ENCODE measurements around the gene ZFAND5.

Gene ZFAND5, protein sequence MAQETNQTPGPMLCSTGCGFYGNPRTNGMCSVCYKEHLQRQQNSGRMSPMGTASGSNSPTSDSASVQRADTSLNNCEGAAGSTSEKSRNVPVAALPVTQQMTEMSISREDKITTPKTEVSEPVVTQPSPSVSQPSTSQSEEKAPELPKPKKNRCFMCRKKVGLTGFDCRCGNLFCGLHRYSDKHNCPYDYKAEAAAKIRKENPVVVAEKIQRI

DNA sequence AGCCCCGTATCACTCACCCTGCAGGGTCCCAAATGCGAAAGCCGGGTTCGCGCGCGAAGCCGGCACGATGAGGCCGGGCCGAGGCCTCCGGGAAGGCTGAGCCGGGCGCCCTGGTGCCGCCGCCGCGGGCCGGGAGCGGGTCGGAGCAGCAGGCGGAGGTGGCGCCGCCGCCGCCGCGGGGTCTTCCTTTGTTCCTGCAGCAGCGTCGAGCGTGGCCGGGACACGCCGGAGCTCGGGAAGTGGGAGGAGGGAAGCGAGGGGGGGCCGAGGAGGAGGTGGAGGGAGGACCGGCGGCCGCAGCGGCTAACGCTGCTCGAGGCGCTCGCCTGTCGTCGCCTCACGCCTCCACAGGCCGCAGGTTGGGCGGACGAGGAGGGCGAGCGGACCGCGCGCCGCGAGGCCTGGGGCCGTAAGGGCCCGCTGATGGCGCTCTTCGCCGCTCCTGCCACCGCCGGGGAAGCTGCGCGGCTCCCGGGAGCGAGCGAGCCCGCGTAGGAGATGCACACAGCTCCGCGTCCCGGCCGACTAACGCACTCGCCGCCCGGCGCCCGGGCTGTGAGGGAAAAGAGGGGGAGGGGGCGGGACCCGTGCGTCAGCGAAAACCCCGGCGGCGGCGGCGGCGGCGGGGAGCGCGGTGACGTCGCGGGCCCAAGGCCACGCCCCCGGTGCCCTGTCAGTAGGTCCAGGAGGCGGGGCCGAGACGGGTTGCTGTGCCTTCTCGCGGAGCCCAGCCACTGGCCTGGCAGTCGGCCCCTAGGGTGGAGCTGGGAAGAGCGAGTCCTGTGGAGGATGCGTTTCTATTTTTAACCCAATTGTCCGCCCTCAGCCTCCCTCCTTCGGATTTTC lies at the start of gene ZFAND5:
ZFAND5 (minus strand) TSS at position 530 of the 846 bp plus-strand sequence. CDS start 4,430 bp downstream, outside the sequence.
- DNase-seq (ENCODE audit: low read depth, low spot score), result peak; percentile 95

DNA sequence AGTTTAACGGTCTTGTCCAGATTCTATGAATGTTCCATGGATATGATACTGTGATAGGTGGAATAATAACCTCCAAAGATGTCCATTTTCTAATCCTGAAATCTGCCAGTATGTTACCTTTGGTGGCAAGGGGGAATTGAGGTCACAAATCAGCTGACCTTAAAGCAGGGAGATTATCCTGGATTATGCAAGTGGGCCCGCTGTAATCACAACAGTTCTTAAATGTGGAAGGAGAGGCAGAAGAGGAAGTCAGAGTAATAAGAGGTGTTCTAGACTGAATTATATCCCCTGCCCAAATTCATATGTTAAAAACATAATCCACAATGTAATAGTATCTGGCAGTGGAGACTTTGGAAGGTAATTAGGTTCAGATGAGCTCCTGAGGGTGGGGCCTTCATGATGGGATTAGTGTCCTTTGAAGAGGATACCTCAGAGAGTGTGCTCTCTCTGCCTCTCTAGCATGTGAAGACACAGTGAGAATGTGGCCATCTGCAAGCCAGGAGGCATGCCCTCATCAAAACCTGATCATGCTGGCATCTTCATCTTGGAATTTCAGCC lies 47.6 kb upstream of the ZFAND5 start:
- DNase-seq (ENCODE audit: low read depth, low spot score), result no peak

DNA sequence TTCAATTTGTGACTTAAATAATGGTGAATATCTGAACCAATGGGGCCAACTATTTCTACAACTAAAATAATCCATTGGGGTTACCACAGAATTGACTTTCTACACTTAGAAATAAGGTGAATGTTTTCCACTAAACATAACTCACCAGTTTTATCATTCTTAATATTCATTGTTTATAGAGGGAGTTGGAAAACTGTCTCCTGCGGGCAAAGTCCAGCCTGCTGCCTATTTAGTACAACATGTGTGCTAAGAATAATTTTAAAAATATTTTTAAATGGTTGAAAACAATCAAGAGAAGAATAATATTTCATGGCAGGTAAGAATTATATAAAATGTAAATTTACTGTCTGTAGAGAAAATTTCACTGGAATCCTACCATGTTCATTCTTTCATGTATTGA lies 45.2 kb upstream of the ZFAND5 start:
- DNase-seq (ENCODE audit: low read depth, low spot score), result no peak

DNA sequence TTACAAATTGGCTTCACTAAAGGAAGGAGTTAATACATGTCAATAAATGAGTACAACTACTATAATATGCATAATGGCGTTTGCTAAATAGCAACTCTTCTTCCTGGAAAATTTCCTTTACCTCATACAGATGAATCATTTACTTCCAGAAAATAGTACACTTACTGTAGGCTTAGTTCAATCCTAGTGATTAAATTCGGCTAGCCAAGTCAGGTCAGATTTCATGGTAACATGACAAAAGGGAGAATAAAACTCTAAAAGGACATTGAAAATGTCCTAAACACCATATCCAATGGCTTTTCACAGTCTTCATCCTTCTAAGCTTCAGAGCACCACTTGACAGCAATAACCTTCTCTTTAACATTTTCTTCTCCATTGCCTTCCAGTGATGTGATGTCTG lies 42.1 kb upstream of the ZFAND5 start:
- DNase-seq (ENCODE audit: low read depth, low spot score), result no peak

DNA sequence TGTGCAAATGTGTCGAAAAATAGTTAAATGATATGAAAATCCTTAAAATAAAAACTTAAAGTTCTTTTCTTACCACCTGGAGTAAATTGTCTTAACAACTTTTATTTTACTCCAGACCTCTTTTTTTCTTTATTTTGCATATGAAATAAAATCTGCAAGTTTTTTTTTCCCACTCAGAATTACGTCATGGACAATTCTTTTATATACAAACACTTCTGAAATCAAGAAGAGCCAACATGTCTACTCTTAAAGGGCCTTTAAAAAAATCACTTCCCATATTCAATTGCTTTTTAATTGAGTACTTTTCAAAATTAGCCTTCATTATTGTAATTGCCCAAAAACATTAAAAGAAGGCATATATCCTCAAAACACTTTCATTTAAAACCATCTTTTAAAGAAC lies 37.7 kb upstream of the ZFAND5 start:
- DNase-seq (ENCODE audit: low read depth, low spot score), result no peak

DNA sequence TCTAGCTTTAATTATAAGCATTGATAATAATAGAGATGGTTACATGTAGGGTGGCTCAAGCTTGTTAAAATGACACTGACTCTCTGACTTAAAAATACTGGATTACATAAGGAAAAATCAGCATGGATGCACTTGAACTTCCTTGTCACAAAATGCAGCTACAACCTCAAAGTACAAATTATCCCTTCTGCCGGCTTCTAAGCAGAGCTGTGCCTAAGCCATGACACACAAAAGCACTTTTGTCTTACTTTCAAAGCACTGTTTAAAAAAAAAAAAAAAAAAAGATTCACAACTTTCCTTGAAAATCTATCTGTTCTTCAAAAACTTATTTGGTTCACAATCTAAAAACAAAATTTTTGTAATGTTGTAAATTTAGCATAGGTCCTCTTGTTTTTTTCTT lies 36.4 kb upstream of the ZFAND5 start:
- DNase-seq (ENCODE audit: low read depth, low spot score), result no peak

DNA sequence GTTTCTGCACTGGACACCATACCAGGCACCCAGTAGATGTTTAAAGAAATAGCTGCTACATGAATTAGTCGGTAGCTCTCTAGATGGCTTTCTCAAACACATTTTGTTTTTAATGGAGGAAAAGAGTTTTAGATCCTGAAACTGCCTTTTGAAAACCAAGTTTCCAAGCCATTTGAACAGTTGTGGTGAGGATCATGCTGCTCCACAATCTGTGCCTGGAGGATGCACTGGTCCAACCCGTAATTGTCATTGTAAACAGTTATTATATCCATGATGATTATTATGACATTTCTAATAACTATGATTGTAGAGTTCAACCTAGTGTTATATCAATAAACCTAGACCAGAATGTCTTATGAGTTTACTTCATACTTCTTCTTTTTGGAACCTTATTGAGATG lies 35.9 kb upstream of the ZFAND5 start:
- DNase-seq (ENCODE audit: low read depth, low spot score), result no peak

DNA sequence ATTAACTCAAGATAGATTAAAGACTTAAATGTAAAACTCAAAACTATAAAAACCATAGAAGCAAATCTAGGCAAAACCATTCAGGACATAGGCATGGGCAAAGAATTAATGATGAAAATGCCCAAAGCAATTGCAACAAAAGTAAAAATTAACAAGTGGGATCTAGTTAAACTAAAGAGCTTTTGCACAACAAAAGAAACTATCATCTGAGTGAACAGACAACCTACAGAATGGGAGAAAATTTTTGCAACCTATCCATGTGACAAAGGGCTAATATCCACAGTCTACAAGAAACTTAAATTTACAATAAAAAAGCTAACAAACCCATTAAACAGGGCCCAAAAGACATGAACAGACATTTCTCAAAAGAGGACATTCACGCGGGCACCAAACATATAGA lies 34.4 kb upstream of the ZFAND5 start:
- DNase-seq (ENCODE audit: low read depth, low spot score), result no peak

DNA sequence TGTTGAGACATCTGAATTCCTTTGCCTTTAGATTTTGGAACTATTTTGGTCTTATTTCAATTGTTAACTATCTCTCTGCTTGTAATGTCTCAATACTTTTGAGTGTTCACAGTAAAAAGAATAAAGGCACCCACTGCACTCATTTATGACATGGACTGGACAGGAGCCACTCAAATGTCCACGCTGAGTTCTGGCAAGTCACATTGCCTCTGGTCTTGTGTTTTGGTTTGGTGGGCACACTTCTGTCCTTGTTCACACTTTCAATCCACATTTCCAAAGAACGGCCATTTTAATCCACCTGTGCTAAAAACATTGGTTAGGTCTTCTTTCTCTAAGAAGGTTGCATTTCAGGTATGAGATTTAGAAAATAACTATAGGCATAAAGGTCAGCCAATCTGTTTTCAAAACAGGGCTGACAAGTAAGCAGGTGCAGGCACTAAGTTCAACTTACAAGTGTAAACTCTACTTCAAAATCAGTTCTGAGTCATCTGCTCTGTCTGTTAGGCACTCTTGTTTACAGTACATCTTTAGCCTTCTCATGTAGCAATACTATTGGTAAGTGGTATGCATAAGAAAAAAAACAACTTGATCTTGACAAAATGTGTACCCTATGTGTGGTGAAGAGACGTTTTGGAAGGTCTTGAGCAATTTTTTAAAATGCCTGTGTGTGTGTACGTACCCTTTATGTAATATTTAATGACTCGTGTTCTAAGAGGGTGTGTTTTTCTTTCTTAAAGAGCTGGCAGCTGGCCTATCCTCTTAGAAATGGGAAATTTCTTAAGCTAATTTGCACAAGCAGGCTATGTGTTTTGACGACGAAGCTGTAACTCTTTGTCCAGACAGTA lies 31.5 kb upstream of the ZFAND5 start:
- DNase-seq (ENCODE audit: low read depth, low spot score), result no peak

DNA sequence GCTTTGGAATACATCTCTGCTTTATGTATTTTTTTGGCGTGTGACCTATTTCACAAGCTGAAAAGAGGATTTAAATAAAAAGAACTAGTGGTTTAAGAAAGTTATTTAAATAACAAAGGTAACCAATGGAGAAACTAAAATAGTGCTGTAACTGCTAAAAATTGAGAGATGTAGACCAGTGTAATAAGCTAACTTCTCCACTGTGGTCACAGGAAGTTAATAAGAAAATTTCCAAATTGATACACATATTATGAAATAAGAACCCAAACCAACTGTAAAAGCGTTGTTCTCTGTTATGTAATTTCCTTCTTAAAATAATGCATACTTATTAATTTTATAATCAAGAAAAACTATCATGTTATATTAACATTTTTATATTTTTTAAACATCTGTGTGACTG lies 29.1 kb upstream of the ZFAND5 start:
- DNase-seq (ENCODE audit: low read depth, low spot score), result no peak

DNA sequence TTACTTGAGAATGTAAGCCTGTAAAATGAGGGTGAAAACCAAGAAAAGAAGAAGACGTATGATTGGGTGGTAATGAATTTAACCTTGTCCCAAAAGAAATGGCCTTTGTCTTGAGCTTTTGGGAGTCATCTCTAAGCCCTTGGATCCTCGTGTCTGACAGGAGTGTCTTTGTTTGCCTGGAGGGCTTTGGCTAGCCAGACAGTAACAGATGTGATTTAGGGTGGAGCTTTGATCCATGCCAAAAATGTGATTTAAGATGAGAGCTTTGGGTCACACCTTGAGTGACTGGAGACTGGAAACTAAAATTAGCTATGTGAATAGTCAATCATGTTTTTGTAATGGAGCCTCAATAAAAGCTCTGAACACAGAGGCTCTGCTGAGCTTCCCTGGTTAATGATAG lies 25.9 kb upstream of the ZFAND5 start:
- no peak for DNase-seq (ENCODE audit: low read depth, low spot score)

DNA sequence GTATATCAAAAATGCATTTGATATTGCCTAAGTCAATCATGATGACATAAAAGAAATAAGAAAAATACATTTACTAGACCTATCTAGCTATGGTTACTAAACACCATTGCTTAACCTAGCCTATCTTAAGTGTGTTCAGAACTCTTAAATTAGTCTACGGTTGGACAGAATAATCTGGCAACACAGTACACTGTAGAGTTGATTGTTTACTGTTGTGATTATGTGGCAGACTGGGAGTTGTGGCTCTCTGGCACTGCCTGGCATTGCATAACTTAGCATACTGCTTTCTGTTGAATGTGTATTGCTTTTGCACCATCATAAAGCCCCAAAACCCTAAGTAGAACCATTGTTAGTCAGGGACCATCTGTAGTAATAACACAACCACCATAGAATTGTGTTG lies 21.2 kb upstream of the ZFAND5 start:
- DNase-seq (ENCODE audit: low read depth, low spot score), result no peak

DNA sequence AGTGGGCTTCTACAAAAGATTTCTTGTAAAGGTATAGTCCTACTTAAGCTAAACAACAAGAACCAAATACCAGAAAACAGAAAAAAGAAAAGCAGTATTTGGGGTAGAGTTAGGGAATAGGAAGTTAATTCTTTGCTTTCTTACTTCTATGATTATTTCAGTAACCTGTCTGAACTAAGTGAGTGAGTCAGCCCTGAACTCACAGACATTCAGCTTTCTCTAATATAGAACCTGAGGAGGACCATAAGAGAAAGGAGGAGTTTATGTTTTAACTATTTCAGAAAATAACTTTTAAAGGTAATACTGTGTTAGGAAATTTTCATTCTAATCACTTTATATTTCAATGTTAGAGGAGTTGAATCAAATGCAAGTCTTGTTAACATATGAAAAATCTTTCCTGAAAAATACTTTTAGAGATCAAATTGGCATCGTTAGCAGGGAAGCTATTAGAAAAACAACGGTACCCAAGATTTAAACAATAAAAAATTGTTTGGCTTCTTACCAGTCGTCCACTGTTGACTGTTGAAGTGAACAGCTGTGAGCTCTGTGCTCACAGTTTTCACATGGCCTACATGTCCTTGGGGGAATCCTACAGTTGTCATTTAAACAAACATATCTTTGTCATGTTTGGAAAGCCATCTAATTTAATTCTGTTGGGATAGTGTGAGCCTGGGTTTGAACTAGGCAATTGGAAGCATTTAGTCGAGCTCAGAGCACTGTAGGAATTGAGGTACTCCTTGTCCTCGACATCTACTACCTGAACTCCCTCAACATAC lies 19.9 kb upstream of the ZFAND5 start:
- no peak for DNase-seq (ENCODE audit: low read depth, low spot score)

DNA sequence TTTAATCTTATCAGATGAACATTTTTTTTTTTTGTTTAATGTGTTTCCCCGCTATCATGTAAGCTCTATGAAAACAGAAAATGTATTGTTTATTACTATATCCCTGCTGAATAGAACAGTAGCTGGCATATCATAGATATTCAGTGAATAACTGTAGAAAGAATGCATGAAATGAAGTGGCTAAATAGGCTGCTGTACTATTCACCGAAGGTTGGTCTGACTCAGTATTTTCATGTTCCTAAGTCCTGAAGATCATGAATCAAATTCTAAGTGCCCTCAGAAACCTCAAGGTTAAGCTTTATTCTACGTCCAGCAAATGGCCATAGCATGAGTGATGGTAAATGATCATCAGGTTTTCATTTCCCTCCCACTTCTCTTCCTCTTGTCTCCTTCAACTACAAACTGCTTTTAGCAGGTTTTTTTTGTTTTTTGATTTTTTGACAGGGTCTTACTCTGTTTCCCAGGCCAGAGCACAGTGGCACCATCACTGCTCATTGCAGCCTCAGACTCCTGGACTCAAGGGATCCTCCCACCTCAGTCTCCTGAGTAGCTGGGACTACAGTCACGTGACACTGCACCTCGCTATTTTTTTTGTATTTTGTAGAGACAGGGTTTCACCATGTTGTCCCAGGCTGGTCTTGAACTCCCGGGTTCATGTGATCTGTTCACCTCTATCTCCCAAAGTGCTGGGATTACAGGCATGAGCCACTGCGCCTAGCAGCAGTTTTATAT lies 19.1 kb upstream of the ZFAND5 start:
- DNase-seq (ENCODE audit: low read depth, low spot score), result no peak

DNA sequence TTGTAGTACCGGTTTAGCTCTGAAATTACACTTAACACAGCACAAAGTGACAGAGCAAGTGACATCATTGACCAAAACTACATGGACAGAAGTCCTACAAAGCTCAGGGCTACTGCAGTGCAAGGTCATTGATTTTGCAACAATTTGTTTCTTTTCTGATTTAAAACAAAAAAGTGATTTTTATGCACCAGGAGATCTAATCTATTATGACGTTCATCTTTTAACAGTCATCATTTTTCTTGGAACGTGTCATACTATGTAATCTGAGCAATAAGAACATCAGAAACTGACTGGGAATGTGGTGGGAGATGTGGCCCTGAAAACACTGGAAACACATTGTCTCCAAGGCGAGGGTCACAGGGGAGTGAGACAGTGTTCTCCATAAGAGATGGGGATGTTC lies 17.4 kb upstream of the ZFAND5 start:
- no peak for DNase-seq (ENCODE audit: low read depth, low spot score)

DNA sequence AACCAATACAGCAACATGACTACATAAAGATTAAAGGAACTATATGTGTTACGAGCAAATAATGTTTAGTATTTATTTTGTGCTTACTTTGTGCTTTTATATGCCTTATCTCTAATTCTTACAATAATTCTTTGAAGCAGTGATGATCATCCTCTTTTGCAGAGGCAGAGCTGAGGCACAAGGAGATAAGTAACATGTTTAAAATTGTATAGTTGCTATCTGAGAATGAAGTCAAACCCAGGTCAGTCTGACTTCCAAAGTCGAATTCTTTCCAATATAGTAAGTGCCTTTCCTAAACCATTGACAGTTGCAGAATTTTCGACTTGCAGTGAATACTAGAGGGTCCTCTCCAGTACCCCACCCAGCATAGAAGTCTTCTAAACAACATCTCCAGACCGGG lies 12.0 kb upstream of the ZFAND5 start:
- no peak for DNase-seq (ENCODE audit: low read depth, low spot score)

DNA sequence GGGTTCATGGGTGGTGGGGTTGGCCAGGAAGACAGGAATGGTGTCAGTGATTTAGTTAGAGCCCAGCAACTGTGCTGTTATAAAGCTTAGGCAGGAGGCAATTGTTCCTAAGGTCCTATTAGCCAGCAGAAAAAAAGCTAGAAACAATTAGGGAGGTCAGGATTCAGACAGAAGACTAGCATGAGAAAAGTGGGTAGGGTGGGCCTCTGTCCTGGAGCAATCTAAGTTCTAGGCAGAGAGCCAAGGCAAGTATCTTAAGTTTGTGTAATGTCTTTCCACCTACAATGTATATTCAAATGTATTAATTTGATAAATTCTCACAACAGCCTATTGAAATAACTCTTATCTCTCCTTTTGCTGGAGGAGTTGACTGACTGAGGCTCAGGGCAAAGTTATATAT lies 6.1 kb upstream of the ZFAND5 start:
- no peak for DNase-seq (ENCODE audit: low read depth, low spot score)

DNA sequence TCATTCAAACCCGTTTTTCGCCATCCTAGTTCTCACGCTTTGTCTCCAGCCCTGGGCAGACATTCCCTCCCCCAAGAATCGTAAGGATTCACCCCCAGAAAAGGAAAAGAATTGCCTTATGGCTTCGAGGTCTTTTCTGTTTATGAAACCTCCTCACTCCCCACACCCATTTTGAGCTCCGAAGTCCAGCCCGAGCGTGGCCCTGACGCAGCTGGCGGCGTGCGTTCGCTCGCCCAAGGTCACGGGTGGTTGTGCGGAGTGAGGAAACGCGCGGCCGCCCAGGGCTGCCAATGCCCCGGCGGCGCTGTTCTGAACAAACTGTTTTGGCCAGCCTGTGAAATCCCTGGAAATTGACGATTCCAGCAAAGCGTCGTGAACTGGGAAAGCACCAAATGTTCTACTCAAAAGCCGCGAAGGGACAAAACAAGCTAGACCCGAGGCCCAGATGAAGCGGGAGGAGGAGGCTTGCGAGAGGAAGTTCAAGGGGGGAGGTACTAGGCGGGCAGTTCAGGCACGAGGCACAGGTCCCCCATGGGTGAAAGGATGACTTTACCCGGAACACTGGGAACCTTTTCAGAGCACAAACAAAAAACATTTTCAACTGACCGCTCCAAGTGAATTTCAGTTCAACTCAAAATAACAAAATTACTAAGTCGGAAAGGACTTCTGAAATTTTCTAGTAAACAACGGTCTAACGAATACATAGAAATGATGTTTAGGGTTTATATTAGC lies 683 bp upstream of the ZFAND5 start:
- peak; percentile 83 for DNase-seq (ENCODE audit: low read depth, low spot score)

DNA sequence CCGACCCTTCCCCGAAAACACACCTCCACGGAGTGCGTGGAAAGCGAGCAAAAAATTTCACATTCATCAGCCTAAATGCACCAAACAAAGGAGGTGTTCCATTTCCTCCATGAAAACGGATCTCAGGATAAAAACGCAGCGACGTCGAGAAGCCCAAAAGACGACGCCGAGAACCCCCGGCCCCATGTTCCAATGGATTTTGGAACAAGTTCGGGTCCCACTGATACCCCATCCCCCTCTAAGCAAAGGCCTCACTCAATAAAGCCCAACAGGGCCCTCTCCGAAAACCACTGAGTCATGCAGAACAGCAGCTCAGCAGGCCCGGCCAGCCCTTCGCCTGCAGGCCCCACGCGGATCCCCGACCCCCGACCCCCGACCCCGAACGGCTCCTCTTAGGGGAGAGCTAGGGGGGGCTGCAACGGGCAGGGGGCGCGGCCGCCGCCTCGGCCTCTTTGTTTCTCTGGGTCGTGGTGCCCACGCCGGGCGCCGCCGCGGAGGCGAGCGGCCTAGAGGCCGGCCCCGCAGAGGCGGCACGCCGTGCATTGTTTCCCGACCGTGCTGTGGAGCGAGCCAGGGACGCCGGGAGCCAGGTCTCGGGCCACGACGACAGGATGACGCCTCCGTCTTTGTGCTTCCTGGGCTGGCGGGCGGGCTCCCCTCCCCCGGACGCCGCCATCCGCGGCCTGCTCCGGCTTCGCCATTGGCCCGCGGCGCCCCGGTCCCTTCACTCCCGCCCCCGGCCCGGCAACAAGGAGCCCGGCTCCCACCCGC lies 915 bp downstream of the ZFAND5 start:
- no peak for DNase-seq (ENCODE audit: low read depth, low spot score)

Measured in brain pericyte (primary cell).